HepG2 (cell line): Measurements from ENCODE around the gene GMEB2. TPM values are rescaled to one million over a fixed set of nuclear protein-coding genes. Genes with fewer than 3 reads are reported as not detected.

Source experiments
- BCL6 ChIP-seq: IDR thresholded peaks from 2 replicates; pipeline ENCODE4 v1.6.1; 2016; ENCODE audit warnings: missing genetic modification reagents, missing compliant biosample characterization
- FOSL1 ChIP-seq: sonication (generic); formaldehyde crosslinking; IDR thresholded peaks from 2 replicates; pipeline ENCODE4 v1.9.0; 2021; ENCODE audit warnings: missing genetic modification reagents, borderline replicate concordance
- GATA4 ChIP-seq: sonication (generic); IDR thresholded peaks from 2 replicates; pipeline ENCODE4 v1.6.1; 2016; ENCODE audit warnings: antibody characterized with exemption, low read depth, borderline replicate concordance
- HNRNPK ChIP-seq: fragments of 200-400 bp; formaldehyde crosslinking; IDR thresholded peaks from 2 replicates; pipeline ENCODE4 v1.6.1; 2018; ENCODE audit warnings: low read length, low read depth, moderate library complexity, mild to moderate bottlenecking; ENCODE audit not compliant: poor library complexity, severe bottlenecking
- MTF1 ChIP-seq: sonication (generic); formaldehyde crosslinking; IDR thresholded peaks from 2 replicates; pipeline ENCODE4 v1.5.0; 2020; ENCODE audit warnings: missing genetic modification reagents
- NR1H2 ChIP-seq: sonication (generic); formaldehyde crosslinking; IDR thresholded peaks from 2 replicates; pipeline ENCODE4 v1.8.1; 2022; ENCODE audit warnings: low read depth, missing genetic modification reagents, borderline replicate concordance
- NRL ChIP-seq: sonication (generic); formaldehyde crosslinking; IDR thresholded peaks from 2 replicates; pipeline ENCODE4 v1.5.0; 2020; ENCODE audit warnings: missing genetic modification reagents, mild to moderate bottlenecking, moderate library complexity, borderline replicate concordance
- POLR2AphosphoS2 ChIP-seq: IDR thresholded peaks from 2 replicates; pipeline ENCODE4 v1.6.1; 2011; ENCODE audit warnings: low read depth, low read length, improper control_type of control experiment
- TCF12 ChIP-seq, 2 experiments: fragments of 450-650 bp in 1 of 2; sonication (generic) in 1 of 2; formaldehyde crosslinking in 1 of 2; IDR thresholded peaks; 2 replicates each; pipeline versions ENCODE4 v1.6.1 to v1.8.0; 2017 to 2022; ENCODE audit warnings: antibody characterized with exemption in 1 of 2, mild to moderate bottlenecking in 1 of 2, missing genetic modification reagents in 1 of 2, moderate library complexity in 1 of 2
- ZBTB3 ChIP-seq: sonication (generic); formaldehyde crosslinking; IDR thresholded peaks from 2 replicates; pipeline ENCODE4 v1.4.0; 2020; ENCODE audit warnings: low read depth, mild to moderate bottlenecking, moderate library complexity, missing genetic modification reagents, borderline replicate concordance
- ZC3H4 ChIP-seq: sonication (generic); formaldehyde crosslinking; IDR thresholded peaks from 2 replicates; pipeline ENCODE4 v1.4.0; 2020; ENCODE audit warnings: missing genetic modification reagents, borderline replicate concordance
- ZFP41 ChIP-seq: sonication (generic); formaldehyde crosslinking; IDR thresholded peaks from 2 replicates; pipeline ENCODE4 v1.4.0; 2020; ENCODE audit warnings: mild to moderate bottlenecking, missing genetic modification reagents, borderline replicate concordance
- ZNF317 ChIP-seq: sonication (generic); formaldehyde crosslinking; IDR thresholded peaks from 2 replicates; pipeline ENCODE4 v1.5.0; 2020; ENCODE audit warnings: mild to moderate bottlenecking, missing genetic modification reagents
- ZNF550 ChIP-seq: sonication (generic); formaldehyde crosslinking; IDR thresholded peaks from 2 replicates; pipeline ENCODE4 v1.4.0; 2020; ENCODE audit warnings: mild to moderate bottlenecking, missing genetic modification reagents, borderline replicate concordance
- ZNF569 ChIP-seq: sonication (generic); formaldehyde crosslinking; IDR thresholded peaks from 2 replicates; pipeline ENCODE4 v1.5.0; 2020; ENCODE audit warnings: mild to moderate bottlenecking, missing genetic modification reagents, moderate library complexity, borderline replicate concordance
- ZNF577 ChIP-seq: sonication (generic); formaldehyde crosslinking; IDR thresholded peaks from 2 replicates; pipeline ENCODE4 v1.4.0; 2020; ENCODE audit warnings: mild to moderate bottlenecking, low read depth, missing genetic modification reagents, borderline replicate concordance
- ZNF589 ChIP-seq: sonication (generic); formaldehyde crosslinking; conservative IDR thresholded peaks from 2 replicates; pipeline ENCODE4 v1.8.0; 2022; ENCODE audit warnings: mild to moderate bottlenecking, moderate library complexity, missing genetic modification reagents
- ZNF773 ChIP-seq: sonication (generic); formaldehyde crosslinking; IDR thresholded peaks from 2 replicates; pipeline ENCODE4 v1.4.0; 2020; ENCODE audit warnings: missing genetic modification reagents, borderline replicate concordance
- ZSCAN9 ChIP-seq: IDR thresholded peaks from 2 replicates; pipeline ENCODE4 v1.6.1; 2016; ENCODE audit warnings: borderline replicate concordance
- polyA plus RNA-seq, 8 experiments: library from polyadenylated mRNA; depleted of rRNA in 3 of 8; stranded (reverse) in 7 of 8; unstranded in 1 of 8; fragments of >200 nt; fragmentation: Illumina TruSeq in 4 of 8; extraction: Trizol in 4 of 8; gene quantifications; 2 replicates each; pipeline versions ENCODE4 v1.2.1 to v1.2.3, GENCODE V29; 2011 to 2016; ENCODE audit warnings: low read depth in 4 of 8, missing spikeins in 1 of 8, mixed read lengths in 1 of 8; ENCODE audit not compliant: insufficient read depth in 1 of 8
- total RNA-seq, 5 experiments: library from RNA; depleted of rRNA; stranded (reverse); fragments of >200 nt; fragmentation: Illumina TruSeq; extraction: Trizol; gene quantifications; 2 replicates each; pipeline ENCODE4 v1.2.3, GENCODE V29; 2016; ENCODE audit warnings: low read depth in 1 of 5
- TF ChIP-seq, protein P1 (sequence below): sonication (generic); formaldehyde crosslinking; IDR thresholded peaks from 2 replicates; pipeline ENCODE4 v1.4.0; 2020; ENCODE audit warnings: missing genetic modification reagents
- TF ChIP-seq, protein P2 (sequence below): sonication (generic); formaldehyde crosslinking; IDR thresholded peaks from 2 replicates; pipeline ENCODE4 v1.4.0; 2020; ENCODE audit warnings: missing genetic modification reagents
- TF ChIP-seq, protein P3 (sequence below): IDR thresholded peaks from 2 replicates; pipeline ENCODE4 v1.6.1; 2018; ENCODE audit warnings: missing genetic modification reagents, mild to moderate bottlenecking, missing compliant biosample characterization

Gene GMEB2
- total and polyA plus RNA-seq, 2 of the 13 experiments (the other 11 are each of a cell fraction or from before 2014, with no cell fraction given): 10.6 to 12.4 TPM

DNA sequence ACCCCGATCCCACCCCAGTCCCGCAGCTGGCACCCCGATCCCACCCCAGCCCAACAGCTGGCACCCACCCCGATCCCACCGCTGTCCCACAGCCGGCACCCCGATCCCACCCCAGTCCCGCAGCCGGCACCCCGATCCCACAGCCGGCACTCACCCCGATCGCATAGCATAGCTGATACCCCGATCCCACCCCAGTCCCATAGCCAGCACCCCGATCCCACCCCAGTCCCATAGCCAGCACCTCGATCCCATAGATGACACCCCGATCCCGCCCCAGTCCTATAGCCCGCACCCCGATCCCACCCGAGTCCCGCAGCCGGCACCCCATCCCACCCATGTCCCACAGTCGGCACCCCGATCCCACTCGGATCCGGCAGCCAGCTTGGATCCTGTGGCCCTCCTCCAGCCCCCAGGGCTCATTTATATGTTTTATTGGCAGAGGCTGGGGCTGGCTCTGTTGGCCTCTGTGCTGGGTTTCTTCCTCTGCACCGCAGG is 897 bp upstream of the GMEB2 start (continued):
- TF ChIP-seq ZNF589 (CRISPR knock-in tag): 0 out of 2 replicates have a peak, but pooled peaks have one; percentile 9
- TF ChIP-seq POLR2AphosphoS2: 0 out of 2 replicates have a peak, but pooled peaks have one; percentile 25
- TF ChIP-seq HNRNPK: peak; percentile 28
- TF ChIP-seq ZNF317 (CRISPR knock-in tag): 0 out of 2 replicates have a peak, but pooled peaks have one; percentile 14
- TF ChIP-seq MTF1: no peak
- no peak for TF ChIP-seq BCL6
- peak; percentile 54; the same call in 1 of the 2 replicates for TF ChIP-seq ZNF550 (CRISPR knock-in tag)
- TF ChIP-seq NR1H2 (CRISPR knock-in tag): no peak
- TF ChIP-seq FOSL1: no peak
- peak; percentile 45; the same call in 1 of the 2 replicates for TF ChIP-seq NRL (CRISPR knock-in tag)
- 0 out of 2 replicates have a peak, but pooled peaks have one; percentile 4 for TF ChIP-seq ZNF569 (CRISPR knock-in tag)
- no peak for TF ChIP-seq TCF12 (IDR thresholded peaks at IDR 0.05)
- 0 out of 2 replicates have a peak, but pooled peaks have one; percentile 3 for TF ChIP-seq TCF12 (CRISPR knock-in tag; IDR thresholded peaks at IDR 0.05)
- TF ChIP-seq GATA4: no peak
- no peak for TF ChIP-seq ZC3H4
- TF ChIP-seq, protein P1, sequence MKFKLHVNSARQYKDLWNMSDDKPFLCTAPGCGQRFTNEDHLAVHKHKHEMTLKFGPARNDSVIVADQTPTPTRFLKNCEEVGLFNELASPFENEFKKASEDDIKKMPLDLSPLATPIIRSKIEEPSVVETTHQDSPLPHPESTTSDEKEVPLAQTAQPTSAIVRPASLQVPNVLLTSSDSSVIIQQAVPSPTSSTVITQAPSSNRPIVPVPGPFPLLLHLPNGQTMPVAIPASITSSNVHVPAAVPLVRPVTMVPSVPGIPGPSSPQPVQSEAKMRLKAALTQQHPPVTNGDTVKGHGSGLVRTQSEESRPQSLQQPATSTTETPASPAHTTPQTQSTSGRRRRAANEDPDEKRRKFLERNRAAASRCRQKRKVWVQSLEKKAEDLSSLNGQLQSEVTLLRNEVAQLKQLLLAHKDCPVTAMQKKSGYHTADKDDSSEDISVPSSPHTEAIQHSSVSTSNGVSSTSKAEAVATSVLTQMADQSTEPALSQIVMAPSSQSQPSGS (CRISPR knock-in tag): no peak
- TF ChIP-seq, protein P2, sequence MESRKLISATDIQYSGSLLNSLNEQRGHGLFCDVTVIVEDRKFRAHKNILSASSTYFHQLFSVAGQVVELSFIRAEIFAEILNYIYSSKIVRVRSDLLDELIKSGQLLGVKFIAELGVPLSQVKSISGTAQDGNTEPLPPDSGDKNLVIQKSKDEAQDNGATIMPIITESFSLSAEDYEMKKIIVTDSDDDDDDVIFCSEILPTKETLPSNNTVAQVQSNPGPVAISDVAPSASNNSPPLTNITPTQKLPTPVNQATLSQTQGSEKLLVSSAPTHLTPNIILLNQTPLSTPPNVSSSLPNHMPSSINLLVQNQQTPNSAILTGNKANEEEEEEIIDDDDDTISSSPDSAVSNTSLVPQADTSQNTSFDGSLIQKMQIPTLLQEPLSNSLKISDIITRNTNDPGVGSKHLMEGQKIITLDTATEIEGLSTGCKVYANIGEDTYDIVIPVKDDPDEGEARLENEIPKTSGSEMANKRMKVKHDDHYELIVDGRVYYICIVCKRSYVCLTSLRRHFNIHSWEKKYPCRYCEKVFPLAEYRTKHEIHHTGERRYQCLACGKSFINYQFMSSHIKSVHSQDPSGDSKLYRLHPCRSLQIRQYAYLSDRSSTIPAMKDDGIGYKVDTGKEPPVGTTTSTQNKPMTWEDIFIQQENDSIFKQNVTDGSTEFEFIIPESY (CRISPR knock-in tag): no peak
- no peak for TF ChIP-seq ZSCAN9 (CRISPR knock-in tag)
- no peak for TF ChIP-seq ZFP41 (CRISPR knock-in tag)
- TF ChIP-seq ZNF773 (CRISPR knock-in tag): no peak
- TF ChIP-seq, protein P3, sequence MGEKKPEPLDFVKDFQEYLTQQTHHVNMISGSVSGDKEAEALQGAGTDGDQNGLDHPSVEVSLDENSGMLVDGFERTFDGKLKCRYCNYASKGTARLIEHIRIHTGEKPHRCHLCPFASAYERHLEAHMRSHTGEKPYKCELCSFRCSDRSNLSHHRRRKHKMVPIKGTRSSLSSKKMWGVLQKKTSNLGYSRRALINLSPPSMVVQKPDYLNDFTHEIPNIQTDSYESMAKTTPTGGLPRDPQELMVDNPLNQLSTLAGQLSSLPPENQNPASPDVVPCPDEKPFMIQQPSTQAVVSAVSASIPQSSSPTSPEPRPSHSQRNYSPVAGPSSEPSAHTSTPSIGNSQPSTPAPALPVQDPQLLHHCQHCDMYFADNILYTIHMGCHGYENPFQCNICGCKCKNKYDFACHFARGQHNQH: no peak
- TF ChIP-seq ZBTB3 (CRISPR knock-in tag): no peak
- TF ChIP-seq ZNF577 (CRISPR knock-in tag): no peak
